B cell (primary cell): ENCODE results near the gene CUZD1.

Experiments
- EZH2 ChIP-seq: IDR thresholded peaks from 2 replicates; pipeline ENCODE4 v1.6.1; 2012; ENCODE audit warnings: borderline replicate concordance, low read depth, mild to moderate bottlenecking, moderate library complexity, low read length; ENCODE audit not compliant: insufficient read depth, poor library complexity, severe bottlenecking
- TF ChIP-seq, protein P1 (sequence below): fragments of 200-600 bp; IDR thresholded peaks from one replicate; pipeline ENCODE4 v1.8.0; 2022; ENCODE audit warnings: antibody characterized with exemption, mild to moderate bottlenecking

DNA sequence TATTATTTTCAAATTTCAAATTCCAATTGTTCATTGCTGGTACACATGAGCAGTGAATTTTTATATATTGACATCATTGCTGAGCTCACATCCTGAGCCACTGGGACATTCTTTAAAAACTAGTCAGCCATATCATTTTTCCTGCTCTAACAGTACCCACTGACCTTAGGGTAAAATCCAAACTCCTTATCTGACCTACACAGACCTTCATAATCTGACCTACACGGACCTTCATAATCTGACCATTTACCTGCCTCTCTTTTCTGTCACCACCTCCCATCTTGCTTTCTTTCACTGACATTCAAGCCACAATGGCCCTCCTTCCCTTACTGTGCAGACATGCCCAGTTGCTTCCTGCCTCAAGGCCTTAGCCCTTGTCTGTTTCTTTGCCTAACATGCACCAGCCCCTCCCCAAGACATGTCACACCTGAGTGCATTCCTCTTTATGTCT lies 16.1 kb upstream of the CUZD1 start:
- TF ChIP-seq EZH2, result no peak
- TF ChIP-seq, protein P1, sequence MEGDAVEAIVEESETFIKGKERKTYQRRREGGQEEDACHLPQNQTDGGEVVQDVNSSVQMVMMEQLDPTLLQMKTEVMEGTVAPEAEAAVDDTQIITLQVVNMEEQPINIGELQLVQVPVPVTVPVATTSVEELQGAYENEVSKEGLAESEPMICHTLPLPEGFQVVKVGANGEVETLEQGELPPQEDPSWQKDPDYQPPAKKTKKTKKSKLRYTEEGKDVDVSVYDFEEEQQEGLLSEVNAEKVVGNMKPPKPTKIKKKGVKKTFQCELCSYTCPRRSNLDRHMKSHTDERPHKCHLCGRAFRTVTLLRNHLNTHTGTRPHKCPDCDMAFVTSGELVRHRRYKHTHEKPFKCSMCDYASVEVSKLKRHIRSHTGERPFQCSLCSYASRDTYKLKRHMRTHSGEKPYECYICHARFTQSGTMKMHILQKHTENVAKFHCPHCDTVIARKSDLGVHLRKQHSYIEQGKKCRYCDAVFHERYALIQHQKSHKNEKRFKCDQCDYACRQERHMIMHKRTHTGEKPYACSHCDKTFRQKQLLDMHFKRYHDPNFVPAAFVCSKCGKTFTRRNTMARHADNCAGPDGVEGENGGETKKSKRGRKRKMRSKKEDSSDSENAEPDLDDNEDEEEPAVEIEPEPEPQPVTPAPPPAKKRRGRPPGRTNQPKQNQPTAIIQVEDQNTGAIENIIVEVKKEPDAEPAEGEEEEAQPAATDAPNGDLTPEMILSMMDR, result no peak
